HG02981 (cell line): ENCODE results near the gene TOMM70.
A peak's percentile ranks its signal among the peaks of the same experiment; 100 is the strongest.
"Not testable (repeated sequence)": the region's sequence is repeated elsewhere in the genome, so short reads cannot be mapped to it uniquely, and the experiment has no call there.

Source experiments
- ATAC-seq: cut with Tn5 transposase; IDR thresholded peaks from one replicate; pipeline ENCODE4 v1.9.1; 2021; ENCODE audit warnings: mild to moderate bottlenecking, moderate library complexity; ENCODE audit not compliant: unreplicated experiment

The TOMM70 gene

DNA sequence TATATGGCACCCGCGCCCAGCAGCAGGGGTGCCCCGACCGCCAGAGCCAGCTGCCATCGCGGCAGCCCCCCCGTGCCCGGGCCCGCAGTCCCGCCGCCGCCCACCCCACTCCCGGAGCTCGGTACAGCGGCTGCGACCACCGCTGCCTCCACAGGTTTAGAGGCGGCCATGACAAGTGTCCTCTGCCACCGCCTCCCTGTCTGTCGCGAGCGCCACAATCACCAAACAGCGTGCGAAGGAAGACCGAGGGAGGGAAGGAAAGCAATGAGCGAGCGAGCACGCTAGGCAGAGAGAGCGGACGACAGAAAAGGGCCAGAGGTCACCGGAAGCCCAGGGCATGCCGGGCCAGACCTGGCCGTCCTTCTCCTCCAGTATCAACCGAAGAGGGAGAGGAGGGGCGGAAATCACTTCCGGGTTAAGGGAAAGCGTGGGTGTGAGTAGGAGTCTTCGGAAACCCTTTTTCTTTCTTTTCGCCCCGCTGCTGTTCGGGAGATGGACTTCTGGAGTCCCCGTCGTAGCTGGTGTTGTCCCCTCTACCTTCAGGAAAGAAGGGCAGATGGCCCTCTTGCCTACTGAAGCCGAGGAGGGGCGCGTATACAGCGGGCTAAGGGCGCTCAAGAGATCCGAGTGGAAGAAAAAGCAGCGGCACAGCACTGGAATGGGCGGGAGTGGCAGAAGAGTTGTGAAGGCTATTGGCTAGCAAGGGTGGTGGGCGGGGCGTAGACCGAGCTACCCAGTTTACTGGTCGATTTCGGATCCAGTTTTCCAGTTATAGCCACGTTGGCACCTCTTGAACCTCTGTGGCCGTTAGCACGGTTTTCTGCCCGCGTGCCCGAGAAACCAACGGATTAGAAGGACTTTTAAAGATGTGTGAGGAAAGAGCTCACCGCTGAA is at the start of gene TOMM70, which contains the start of gene LNP1:
Gene TOMM70 (minus strand): TSS at position 310 of the 894 bp plus-strand sequence. CDS start 140 bp downstream, at position 170.
Gene LNP1 (plus strand): TSS at position 760 of the 894 bp plus-strand sequence. CDS start 28,191 bp downstream, outside the sequence.
- peak; percentile 88 for ATAC-seq

DNA sequence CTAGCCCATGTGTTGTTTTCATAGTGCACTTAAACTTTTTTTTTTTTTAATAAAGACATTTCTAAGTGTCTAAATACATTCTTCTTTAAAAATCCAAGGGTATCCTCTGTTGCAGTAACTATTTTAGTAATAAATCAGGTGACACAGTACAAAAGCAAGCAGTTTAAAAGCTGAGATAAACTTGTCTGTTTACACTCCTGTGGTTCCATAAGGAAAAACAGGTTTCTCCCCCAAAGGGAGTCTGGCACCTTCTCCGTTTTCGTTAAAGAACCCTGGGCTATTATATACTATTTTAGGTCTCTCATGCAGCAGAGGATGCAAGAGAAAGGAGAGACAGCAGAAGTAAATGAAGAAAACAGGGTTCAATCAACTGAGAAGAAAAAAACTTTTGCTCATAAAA is 48.3 kb upstream of the TOMM70 start:
- no peak for ATAC-seq

DNA sequence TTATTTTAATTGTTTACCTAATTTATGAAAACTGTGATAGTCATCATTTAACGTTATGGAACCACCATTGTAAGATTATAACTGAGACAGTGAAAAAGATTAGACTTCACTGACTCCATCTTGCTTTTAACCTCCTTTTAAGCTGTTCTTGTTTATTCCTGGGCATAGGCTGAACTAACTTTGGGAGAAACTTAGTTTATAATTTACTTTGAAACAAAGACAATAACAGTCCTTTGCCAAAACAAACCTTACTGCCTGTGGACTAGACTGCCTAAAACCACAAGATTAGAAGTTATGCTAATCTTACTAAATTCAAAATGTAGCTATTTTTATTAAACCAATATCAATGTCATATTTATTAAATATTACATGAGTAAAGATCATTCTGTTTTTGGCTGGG is 47.2 kb upstream of the TOMM70 start:
- no peak for ATAC-seq

DNA sequence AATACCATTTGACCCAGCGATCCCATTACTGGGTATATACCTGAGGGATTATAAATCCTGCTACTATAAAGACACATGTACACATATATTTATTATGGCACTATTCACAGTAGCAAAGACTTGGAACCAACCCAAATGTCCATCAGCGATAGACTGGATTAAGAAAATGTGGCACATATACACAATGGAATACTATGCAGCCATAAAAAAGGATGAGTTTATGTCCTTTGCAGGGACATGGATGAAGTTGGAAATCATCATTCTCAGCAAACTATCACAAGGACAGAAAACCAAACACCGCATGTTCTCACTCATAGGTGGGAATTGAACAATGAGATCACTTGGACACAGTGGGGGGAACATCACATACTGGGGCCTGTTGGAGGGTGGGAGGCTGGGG is 46.2 kb upstream of the TOMM70 start:
- ATAC-seq: not testable (repeated sequence)

DNA sequence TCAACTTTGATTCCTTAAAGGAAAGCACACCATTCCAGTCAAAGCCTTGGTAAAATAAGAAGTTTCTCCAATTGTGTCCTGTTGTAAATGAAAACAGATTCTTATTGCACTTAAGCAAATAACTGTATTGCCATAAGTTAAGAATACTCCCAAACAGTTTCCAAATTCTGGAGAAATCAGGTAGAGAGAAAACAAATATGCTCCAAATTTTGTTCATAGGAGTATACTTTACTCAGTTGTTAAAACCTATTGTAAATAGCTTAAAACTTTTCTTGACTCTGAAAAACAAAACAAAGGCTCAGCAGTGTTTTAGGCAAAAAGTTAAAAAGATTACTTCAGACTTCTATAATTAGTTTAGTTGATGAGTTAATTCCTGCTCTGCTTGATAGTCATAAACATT is 42.8 kb upstream of the TOMM70 start:
- ATAC-seq: no peak

DNA sequence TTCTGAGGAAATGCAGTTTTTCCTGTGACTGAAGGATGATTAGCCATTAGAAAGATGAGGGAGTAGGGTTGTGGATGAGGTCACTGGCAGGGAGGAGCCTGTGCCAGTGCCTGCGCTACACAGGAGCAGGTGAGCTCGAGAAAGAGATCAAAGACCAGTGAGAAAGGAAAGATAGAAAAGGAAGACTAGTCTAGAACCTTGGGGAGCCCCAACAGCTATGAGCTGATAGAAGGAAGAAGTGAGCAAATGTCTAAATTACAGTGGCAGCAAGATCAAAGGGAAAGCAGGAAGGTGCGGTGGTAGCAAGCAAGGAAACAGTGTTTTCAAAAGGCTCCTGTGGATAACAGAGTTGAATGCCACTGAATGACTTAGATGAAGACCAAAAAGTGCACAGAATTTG is 40.0 kb upstream of the TOMM70 start:
- no peak for ATAC-seq

DNA sequence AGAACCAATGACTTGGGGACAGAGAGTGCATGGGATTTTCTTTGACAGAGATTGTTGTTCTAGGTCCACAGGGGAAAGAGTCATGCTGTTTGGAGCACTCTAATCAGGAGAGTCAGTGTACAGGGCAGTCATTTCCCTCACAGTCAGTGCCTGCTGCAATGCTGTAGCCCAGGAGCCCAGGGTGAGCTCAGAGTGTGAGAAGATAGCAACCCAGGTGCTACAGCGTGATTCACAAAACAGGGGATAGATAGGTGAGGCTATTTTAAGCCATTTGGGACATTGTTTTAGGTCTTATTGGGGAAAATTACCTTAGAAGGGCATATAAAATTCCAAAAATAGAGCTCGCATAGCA is 37.7 kb upstream of the TOMM70 start:
- no peak for ATAC-seq

DNA sequence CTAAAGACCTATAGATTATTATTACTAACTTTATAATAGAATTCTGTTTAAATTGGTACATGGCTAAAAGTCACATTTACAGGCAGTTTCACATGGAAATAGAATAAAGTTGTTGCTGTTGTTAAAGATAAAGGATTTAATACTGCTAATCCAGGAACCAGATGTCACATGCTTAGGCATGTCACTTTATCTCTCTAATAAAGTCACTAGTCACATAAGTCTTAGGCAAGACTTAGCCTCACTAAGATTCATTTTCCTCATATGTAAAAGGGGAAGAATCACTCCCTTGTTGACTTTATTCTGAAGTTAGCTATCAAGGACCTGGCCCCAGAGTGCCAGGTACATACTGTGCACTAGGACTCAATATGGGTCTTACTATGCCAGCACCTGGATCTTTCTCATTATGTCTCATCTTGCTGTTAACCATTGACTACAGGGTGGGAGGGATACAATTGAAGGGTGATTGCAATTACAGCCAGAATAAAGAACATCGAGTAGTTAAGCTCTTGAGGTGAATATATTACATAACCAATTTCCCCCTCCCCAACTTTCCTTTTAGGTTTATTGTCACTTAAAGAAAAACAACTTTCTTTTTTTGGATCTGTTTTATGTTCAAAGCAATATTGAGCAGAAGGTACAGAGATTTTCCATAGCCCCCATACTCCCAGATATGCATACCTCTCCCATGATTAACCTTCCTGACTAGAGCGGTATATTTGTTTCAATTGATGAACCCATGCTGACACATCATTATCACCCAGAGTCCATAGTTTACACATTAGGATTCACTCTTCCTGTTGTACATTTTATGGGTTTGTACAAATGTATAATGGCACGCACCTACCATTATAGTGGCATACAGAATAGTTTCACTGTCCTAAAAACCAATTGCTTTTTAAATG is 37.1 kb upstream of the TOMM70 start:
- ATAC-seq: no peak

DNA sequence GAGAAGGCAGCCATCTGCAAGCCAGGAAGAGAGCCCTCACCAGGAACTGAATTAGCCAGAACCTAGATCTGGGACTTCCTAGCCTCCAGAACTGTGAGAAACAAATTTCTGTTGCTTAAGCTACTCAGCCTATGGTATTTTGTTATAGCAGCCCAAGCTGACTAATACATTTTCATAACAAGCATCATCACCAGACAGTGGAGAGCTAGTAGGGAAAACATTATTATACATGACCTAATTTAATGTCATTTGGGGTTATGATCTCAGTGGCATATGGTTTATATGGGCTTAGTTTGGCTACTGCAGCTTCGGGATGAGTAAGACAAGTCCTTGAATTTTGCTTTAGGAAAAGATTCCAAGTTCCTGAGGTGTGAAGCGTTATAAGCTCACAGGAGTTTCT is 36.1 kb upstream of the TOMM70 start:
- no peak for ATAC-seq

DNA sequence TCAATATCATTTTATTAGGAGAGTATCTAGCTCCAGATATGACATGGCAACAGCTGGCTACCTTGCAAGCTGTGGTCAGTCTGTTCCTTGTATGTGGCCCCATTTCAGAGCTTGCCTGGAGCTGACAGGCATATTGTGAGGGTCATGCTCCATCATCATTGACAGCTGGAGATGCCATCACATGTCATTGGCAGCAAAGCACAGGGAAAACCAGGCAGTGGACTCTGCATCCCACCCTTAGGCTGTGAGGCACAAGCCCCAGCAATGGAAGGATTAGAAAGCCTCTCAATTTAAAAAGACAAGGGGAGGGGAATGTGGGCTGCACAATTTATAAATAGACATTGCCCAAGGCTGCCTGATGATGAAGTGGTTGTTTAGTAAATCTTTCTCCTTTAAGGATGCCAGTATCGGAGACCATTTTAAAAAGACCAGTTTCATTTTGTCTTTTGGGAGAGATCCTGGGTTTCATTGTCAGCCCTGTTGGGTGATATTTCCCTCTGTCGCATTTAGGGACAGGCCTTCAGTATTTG is 28.4 kb upstream of the TOMM70 start:
- ATAC-seq: no peak

DNA sequence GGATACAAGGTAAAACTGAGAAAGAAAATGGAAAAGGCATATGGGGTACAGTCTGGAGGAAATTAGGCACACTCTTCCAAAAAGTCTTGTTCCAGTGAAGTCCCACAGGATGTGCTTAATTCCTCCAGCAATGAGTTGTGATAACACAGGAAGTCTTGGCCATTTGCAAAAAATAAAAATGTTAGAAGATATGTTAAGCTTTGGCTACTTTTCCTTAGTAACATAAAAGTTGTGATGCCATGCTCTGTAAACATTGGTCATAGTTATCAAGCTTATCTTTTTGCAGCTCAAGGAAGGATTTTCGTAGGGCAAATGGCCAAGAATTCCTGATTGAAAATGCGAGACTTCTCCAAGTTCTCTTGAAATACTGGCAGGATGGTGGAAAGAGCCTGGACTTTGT is 26.8 kb upstream of the TOMM70 start:
- no peak for ATAC-seq

DNA sequence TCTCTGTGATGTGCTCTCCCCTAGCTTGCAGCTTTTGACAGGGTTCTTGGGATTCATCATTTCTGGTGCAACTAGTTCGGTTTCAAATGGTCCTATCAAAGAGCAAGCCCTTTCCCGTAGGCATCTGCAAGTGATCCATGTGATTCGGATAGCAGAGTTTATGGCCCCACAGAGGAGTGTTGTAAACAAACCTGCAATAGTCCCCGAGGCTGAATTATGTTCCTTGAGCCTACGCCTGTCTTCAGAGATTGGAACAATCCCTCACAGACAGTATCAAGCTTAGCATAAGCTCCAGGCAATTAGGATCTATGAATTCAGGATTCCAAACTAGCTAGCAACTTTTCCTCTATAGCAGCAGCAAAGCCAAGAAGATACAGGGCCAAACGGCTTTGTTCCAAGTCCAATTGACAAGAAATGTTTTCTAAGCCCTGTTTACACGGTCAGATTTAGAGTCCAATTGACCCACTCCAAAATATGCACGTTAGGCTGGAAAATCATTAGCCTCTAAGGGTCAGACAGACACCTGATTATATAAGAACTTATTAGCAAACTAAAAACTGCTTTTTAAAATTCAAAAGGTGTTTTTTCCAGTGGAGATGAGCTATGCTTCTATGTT is 25.3 kb upstream of the TOMM70 start:
- no peak for ATAC-seq

DNA sequence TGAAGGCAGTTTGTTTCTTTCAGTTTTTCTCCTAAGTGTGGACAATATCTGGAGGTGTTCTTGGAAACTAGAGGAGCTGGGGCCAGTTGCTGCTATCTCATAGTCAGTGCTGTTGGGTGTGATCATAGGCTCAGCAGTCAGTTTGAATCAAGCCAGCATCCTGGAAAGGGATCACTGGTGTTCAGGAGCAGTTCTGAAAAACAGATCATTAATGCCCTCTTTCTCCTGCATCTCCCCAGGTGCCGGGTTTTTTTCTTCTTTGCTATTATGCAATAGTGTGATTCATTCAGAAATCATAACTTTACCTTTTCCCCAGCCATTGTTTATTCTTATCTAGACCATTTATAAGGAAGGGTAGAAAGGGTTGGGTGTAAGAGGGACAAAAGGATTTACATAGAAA is 24.4 kb upstream of the TOMM70 start:
- ATAC-seq: no peak

DNA sequence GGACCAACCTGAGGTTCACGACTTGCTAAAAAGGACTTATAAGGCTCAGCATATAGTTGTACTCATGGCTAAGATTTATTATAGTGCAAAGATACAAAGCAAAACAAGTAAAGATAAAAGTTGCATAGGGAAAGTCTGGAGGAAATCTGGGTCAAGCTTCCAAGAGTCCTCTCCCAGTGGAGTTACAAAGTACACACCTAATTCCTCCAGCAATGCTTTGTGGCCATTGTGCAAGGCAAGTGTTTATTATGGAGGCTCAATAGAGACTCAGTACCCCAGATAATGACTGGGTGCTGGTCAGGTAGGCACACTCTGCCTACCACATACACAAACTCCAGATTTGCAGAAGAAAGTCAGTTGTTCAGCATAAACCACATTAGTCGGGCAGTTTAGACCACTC is 23.4 kb upstream of the TOMM70 start:
- ATAC-seq: no peak

DNA sequence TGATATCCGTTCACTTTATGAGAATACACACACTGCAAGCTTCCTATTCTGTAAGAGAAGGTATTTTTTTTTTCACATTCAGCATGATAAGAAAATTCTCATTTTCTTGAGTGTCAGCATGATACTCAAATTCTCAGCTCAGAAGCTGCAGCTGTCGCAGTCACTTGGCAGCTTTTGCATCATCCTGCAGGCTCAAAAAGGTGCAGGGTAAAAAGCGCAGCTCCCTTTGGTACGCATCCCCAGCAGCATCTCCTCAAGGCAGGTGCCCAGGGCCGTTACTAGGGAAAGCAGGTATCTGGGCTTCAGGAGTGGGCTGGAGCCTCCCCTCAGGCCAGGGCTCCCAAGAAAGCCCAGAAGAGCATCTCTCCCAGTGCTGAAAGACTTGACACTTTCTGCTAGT is 22.7 kb upstream of the TOMM70 start:
- ATAC-seq: no peak

DNA sequence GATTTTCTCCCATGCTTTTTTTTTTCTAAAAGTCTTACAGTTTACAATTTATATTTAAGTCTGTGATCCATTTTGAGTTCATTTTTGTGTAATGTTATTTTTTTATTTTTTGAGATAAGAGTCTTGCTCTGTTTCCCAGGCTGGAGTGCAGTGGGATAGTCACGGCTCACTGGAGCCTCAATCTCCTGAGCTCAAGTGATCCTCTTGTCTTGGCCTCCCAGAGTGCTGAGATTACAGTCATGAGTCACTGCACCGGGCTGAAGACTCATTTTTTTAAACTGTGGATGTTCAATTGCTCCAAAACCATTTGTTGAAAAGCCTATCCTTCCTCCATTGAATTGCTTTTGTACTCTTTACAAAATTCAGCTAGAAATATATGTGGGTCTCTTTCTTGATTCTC is 20.0 kb upstream of the TOMM70 start:
- no peak for ATAC-seq

DNA sequence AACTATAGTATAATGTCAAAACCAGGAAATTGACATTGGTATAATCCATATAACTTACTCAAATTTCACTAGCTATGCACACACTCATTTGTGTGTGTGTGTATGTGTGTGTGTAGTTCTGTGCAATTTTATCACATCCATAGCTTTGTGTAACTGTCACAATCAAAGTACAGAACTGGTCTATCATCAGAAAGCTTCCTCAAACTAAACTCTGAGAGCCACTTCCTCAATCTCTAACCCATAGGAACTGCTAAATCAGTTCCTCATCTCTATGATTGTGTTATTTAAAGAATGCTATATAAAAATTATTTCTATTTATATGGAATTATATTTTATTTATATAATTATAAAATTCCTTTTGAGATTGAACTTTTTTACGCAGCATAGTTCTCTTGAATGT is 18.5 kb upstream of the TOMM70 start:
- ATAC-seq: no peak

DNA sequence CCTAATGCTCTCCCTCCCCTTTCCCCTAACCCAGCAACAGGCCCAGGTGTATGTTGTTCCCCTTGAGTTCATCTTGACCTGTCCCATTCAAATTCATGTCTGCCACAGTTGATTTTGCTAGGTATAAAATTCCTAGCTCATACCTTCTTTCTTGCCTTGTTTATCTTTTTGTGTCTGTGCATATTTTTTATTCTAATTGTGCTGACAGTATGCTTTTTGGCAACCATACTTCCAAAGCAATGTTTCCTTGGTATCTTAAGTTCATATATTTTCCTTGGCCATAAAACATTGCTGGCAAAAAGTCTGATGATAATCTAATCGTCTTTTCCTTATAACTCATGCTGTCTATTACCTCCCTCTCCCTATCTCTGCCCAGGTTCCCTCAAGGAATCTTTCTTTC is 16.0 kb upstream of the TOMM70 start:
- ATAC-seq: no peak

DNA sequence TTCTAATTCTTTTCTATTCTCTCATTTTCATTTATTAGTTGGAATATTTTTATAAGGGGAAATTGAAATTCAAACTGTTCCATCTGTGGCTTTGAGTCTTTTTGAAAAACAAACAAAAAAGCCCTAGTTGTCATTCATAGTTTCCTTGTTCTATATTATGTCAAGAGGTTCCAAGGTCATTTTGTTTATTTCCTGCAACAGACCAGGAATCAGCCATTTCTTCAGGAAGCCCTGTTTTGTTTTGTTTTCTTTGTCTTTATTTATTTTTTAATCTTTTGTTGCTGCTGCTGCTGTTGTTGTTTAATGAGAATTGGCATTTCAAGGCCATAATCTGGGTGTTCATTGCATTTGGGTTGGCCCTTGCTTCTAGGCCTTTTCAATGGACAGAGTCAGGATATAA is 15.3 kb upstream of the TOMM70 start:
- ATAC-seq: no peak

DNA sequence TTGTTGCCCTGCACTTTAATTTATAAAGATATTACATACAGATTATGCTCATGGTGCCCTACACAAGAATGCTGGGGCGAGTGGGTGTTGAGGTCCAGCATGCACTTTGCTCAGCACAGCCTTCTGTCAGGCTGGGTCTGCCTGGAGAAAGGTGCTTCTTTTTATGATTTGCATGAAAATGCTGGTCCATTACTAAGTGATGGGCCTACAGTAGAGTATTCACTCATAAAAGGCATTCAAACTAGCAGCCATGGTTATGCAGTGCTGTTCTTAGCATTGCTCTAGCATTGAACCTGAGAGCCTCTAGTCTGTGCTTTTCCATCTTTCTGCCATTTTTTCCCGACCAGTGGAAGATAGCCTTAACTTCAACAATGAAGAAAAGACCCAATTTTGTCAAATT is 12.7 kb upstream of the TOMM70 start:
- no peak for ATAC-seq

DNA sequence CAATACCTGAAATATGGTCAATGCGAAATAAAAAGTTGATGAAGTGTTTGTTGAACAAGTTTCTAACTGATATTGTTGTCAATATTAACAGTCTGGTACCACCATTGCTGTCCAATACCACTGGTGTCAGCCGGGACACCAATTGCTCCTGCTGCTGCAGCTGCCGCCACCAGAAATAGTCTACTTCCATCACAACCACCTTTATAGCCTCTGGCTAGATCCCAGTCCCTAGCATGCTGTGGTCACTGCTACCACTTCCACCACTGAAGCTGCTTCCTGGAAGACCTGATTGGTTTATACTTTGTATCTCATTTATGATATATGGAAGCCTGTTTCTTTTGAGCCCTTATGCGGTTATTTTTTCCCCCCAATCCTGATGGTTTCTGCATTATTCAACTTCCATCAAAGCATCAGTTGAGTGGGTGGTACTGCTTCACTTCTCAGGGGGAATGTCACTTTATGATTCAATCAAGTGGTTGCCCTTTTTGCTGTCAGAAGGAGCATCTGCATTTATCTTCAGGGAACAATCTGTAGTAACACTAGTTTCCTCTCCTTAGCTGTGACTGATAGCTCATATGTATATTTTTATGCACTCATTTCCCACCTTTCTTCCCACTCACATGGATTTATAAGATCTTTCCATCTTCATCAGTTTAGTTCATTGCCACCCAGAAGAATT is 12.2 kb upstream of the TOMM70 start:
- no peak for ATAC-seq
